GM23338 (cell line): ENCODE measurements around the gene COL6A3. TPM values are rescaled to one million over a fixed set of nuclear protein-coding genes. Genes with fewer than 3 reads are reported as not detected.

Source experiments
- ATAC-seq: fragments of 200-7000 bp; cut with Tn5 transposase; 3 replicates; pipeline ENCODE4 v1.9.1; 2020
- DNase-seq: peaks from one replicate; pipeline ENCODE4 v3.0.0-alpha.2; 2015; ENCODE audit warnings: low spot score
- H2AFZ ChIP-seq: fragments of 200-600 bp; sonication (generic); 2 replicates; pipeline ENCODE4 v1.8.0; 2016; ENCODE audit warnings: antibody characterized with exemption, mild to moderate bottlenecking, moderate library complexity
- H3F3A ChIP-seq: fragments of 200-600 bp; sonication (generic); replicated peaks from 2 replicates; pipeline ENCODE4 v1.8.0; 2017; ENCODE audit warnings: antibody characterized with exemption, mixed run types, low read depth
- H3K27ac ChIP-seq: fragments of 200-600 bp; sonication (generic); 2 replicates; pipeline ENCODE4 v1.6.1; 2016; ENCODE audit warnings: low read depth
- H3K27me3 ChIP-seq: fragments of 200-600 bp; sonication (generic); 2 replicates; pipeline ENCODE4 v1.8.0; 2016; ENCODE audit warnings: mild to moderate bottlenecking, mixed run types, moderate library complexity; ENCODE audit not compliant: insufficient read depth
- H3K36me3 ChIP-seq: fragments of 200-600 bp; sonication (generic); 2 replicates; pipeline ENCODE4 v1.8.0; 2016; ENCODE audit warnings: mild to moderate bottlenecking; ENCODE audit not compliant: insufficient read depth
- H3K4me1 ChIP-seq: fragments of 200-600 bp; sonication (generic); 2 replicates; pipeline ENCODE4 v1.8.0; 2016; ENCODE audit warnings: mild to moderate bottlenecking, moderate library complexity; ENCODE audit not compliant: insufficient read depth
- H3K4me2 ChIP-seq: fragments of 200-600 bp; sonication (generic); 2 replicates; pipeline ENCODE4 v1.7.1; 2017; ENCODE audit warnings: mixed run types
- H3K4me3 ChIP-seq: fragments of 200-600 bp; sonication (generic); 2 replicates; pipeline ENCODE4 v1.6.1; 2016; ENCODE audit warnings: mixed run types
- H3K79me2 ChIP-seq: fragments of 200-600 bp; sonication (generic); replicated peaks from 2 replicates; pipeline ENCODE4 v1.8.0; 2017; ENCODE audit warnings: mild to moderate bottlenecking; ENCODE audit not compliant: insufficient read depth
- H3K9me2 ChIP-seq: fragments of 200-600 bp; sonication (generic); 2 replicates; pipeline ENCODE4 v1.8.0; 2017; ENCODE audit not compliant: insufficient read depth
- H4K20me1 ChIP-seq: fragments of 200-600 bp; sonication (generic); replicated peaks from 2 replicates; pipeline ENCODE4 v1.8.0; 2017; ENCODE audit warnings: mild to moderate bottlenecking; ENCODE audit not compliant: insufficient read depth
- H3K27ac Mint-ChIP-seq: 2 replicates; pipeline ENCODE4 v1.8.0; 2020; ENCODE audit warnings: inconsistent platforms, mild to moderate bottlenecking, moderate library complexity, mixed read lengths
- H3K27me3 Mint-ChIP-seq: 3 replicates; pipeline ENCODE4 v1.8.0; 2022; ENCODE audit warnings: low read depth, mild to moderate bottlenecking, moderate library complexity, mixed read lengths, inconsistent platforms; ENCODE audit not compliant: insufficient read depth, poor library complexity
- H3K36me3 Mint-ChIP-seq: 3 replicates; pipeline ENCODE4 v1.8.0; 2021; ENCODE audit warnings: low read depth, mild to moderate bottlenecking, inconsistent platforms, moderate library complexity, mixed read lengths
- H3K4me1 Mint-ChIP-seq: 3 replicates; pipeline ENCODE4 v1.8.0; 2020; ENCODE audit warnings: mild to moderate bottlenecking, inconsistent platforms, mixed read lengths
- H3K4me3 Mint-ChIP-seq: 3 replicates; pipeline ENCODE4 v1.8.0; 2021; ENCODE audit warnings: moderate library complexity, mild to moderate bottlenecking, inconsistent platforms, mixed read lengths
- H3K9me3 Mint-ChIP-seq: 3 replicates; pipeline ENCODE4 v1.8.0; 2020; ENCODE audit warnings: moderate library complexity, mild to moderate bottlenecking, inconsistent platforms, mixed read lengths
- CREB1 ChIP-seq: fragments of 250-450 bp; sonication (Bioruptor Pico); IDR thresholded peaks from 2 replicates; pipeline ENCODE4 v1.5.0; 2020; ENCODE audit warnings: low read depth, mild to moderate bottlenecking, moderate library complexity
- CTCF ChIP-seq, 2 experiments: fragments of 200-600 bp in 1 of 2; sonication (generic) in 1 of 2; conservative IDR thresholded peaks; 2 replicates each; pipeline versions ENCODE4 v1.5.1 to v1.6.1; 2016 to 2017; ENCODE audit warnings: antibody characterized with exemption in 2 of 2, low read depth in 2 of 2, mild to moderate bottlenecking in 2 of 2, moderate library complexity in 1 of 2
- ETS1 ChIP-seq: IDR thresholded peaks from 2 replicates; pipeline ENCODE4 v1.6.1; 2016; ENCODE audit warnings: antibody characterized with exemption
- EZH2 ChIP-seq: fragments of 200-600 bp; sonication (generic); IDR thresholded peaks from one replicate; pipeline ENCODE4 v1.8.0; 2017; ENCODE audit warnings: antibody characterized with exemption, mild to moderate bottlenecking, low read depth; ENCODE audit not compliant: unreplicated experiment
- EZH2phosphoT487 ChIP-seq: fragments of 200-600 bp; sonication (generic); IDR thresholded peaks from one replicate; pipeline ENCODE4 v1.8.1; 2018; ENCODE audit warnings: antibody characterized with exemption; ENCODE audit not compliant: unreplicated experiment
- JUNB ChIP-seq: IDR thresholded peaks from one replicate; pipeline ENCODE4 v1.6.1; 2016; ENCODE audit warnings: antibody characterized with exemption; ENCODE audit not compliant: unreplicated experiment
- NANOG ChIP-seq: IDR thresholded peaks from 2 replicates; pipeline ENCODE4 v1.6.1; 2016; ENCODE audit warnings: antibody characterized with exemption, borderline replicate concordance
- POLR2AphosphoS5 ChIP-seq: IDR thresholded peaks from 2 replicates; pipeline ENCODE4 v1.6.1; 2016; ENCODE audit warnings: antibody characterized with exemption, low read depth
- REST ChIP-seq: IDR thresholded peaks from one replicate; pipeline ENCODE4 v1.6.1; 2018; ENCODE audit warnings: antibody characterized with exemption; ENCODE audit not compliant: unreplicated experiment
- STAT1 ChIP-seq: IDR thresholded peaks from one replicate; pipeline ENCODE4 v1.6.1; 2016; ENCODE audit warnings: antibody characterized with exemption; ENCODE audit not compliant: unreplicated experiment
- ZNF114 ChIP-seq: fragments of 250-450 bp; sonication (Bioruptor Pico); IDR thresholded peaks from 2 replicates; pipeline ENCODE4 v1.5.0; 2020; ENCODE audit warnings: mild to moderate bottlenecking, moderate library complexity
- ZNF331 ChIP-seq: fragments of 250-450 bp; sonication (Bioruptor Pico); IDR thresholded peaks from 2 replicates; pipeline ENCODE4 v1.5.0; 2020; ENCODE audit warnings: low read depth, mild to moderate bottlenecking, moderate library complexity
- ZNF462 ChIP-seq: fragments of 250-450 bp; sonication (Bioruptor Pico); IDR thresholded peaks from 2 replicates; pipeline ENCODE4 v1.5.0; 2020; ENCODE audit warnings: mild to moderate bottlenecking, moderate library complexity
- polyA plus RNA-seq: library from polyadenylated mRNA; unstranded; fragments of >200 nt; fragmentation: Nextera tagmentation; extraction: Ambion mirVana; gene quantifications from 2 replicates; pipeline ENCODE4 v1.2.1, GENCODE V29; 2016
- total RNA-seq: library from RNA; depleted of rRNA; stranded (reverse); fragments of >200 nt; shearing (Covaris generic); gene quantifications from 2 replicates; pipeline ENCODE4 v1.2.3, GENCODE V29; 2014

COL6A3 gene
- total and polyA plus RNA-seq, 2 experiments from 2014 or later, result 1.2 to 7.3 TPM

GRCh38 chr2:237327175-237327950, 86.6 kb downstream of the COL6A3 start:
- H4K20me1 ChIP-seq, result no peaks in the 10 kb centered on the region
- no peak overlapping the region for H3K27ac ChIP-seq
- H3K27me3 ChIP-seq, result no peaks in the 10 kb centered on the region
- H3K36me3 ChIP-seq, result no peaks in the 10 kb centered on the region
- H3K27me3 Mint-ChIP-seq, result peaks cover 2% of the 10 kb centered on the region
- no peak overlapping the region for H3K27ac Mint-ChIP-seq
- peaks cover 11% of the 10 kb centered on the region for H3K4me1 Mint-ChIP-seq
- no peak for ATAC-seq
- H3K9me3 Mint-ChIP-seq, result no peaks in the 10 kb centered on the region
- no peak for TF ChIP-seq REST
- no peak for TF ChIP-seq CREB1
- TF ChIP-seq ZNF462, result no peak
- no peak for TF ChIP-seq JUNB
- no peak for TF ChIP-seq ZNF331 (CRISPR knock-in tag)
- TF ChIP-seq ZNF114 (CRISPR knock-in tag), result no peak
- TF ChIP-seq EZH2phosphoT487, result no peak
- no peak for TF ChIP-seq POLR2AphosphoS5
- no peak for TF ChIP-seq STAT1
- no peak for TF ChIP-seq CTCF (conservative IDR thresholded peaks at IDR 0.05; ENCODE audit: low read depth in 2 of 2)
- TF ChIP-seq EZH2, result no peak
- TF ChIP-seq ETS1, result no peak
- no peak for TF ChIP-seq NANOG
- DNase-seq, result no peak
- no peak overlapping the region for H2AFZ ChIP-seq
- no peaks in the 10 kb centered on the region for H3K79me2 ChIP-seq
- H3K4me3 ChIP-seq, result no peak overlapping the region
- H3K4me1 ChIP-seq, result peaks cover 6% of the 10 kb centered on the region
- 0 out of 2 replicates have a peak, but pooled peaks cover 1% of the 10 kb centered on the region for H3K9me2 ChIP-seq
- H3K4me3 Mint-ChIP-seq, result no peak overlapping the region
- no peaks in the 10 kb centered on the region for H3K36me3 Mint-ChIP-seq
- H3F3A ChIP-seq, result no peaks in the 10 kb centered on the region
- no peak overlapping the region for H3K4me2 ChIP-seq
